ENCODE results near the gene FHDC1. TPM values are rescaled to one million over a fixed set of nuclear protein-coding genes. Genes with fewer than 3 reads are reported as not detected.

Gene FHDC1
- total RNA-seq, 1 donor from 2014 or later = 1.5 TPM

GRCh38 chr4:152921284-152921683, 14.8 kb upstream of the FHDC1 start:
- Mint-ChIP-seq H3K4me3 (ENCODE audit: unreplicated experiment) (no peak overlapping the region), H3K36me3 (ENCODE audit: low read depth, unreplicated experiment) (peaks cover 23% of the 10 kb centered on the region), H3K4me1 (ENCODE audit: low read depth, unreplicated experiment) (no peaks in the 10 kb centered on the region), H3K27ac (ENCODE audit: unreplicated experiment) (no peak overlapping the region), H3K27me3 (ENCODE audit: low read depth, unreplicated experiment) (no peaks in the 10 kb centered on the region), H3K9me3 (ENCODE audit: unreplicated experiment) (peaks cover 9% of the 10 kb centered on the region)
- FAIRE-seq (no peak), DNase-seq (ENCODE audit: low read depth) (no peak)
- H4K20me1 ChIP-seq (ENCODE audit: insufficient read depth, low read length) = no peaks in the 10 kb centered on the region
- H3K4me2 ChIP-seq (ENCODE audit: low read length) = no peak overlapping the region
- no peak overlapping the region for H3K27ac ChIP-seq (ENCODE audit: low read depth, low read length)
- H3K36me3 ChIP-seq (ENCODE audit: insufficient read depth, low read length) = peaks cover 2% of the 10 kb centered on the region
- H2AFZ ChIP-seq (ENCODE audit: low read depth, low read length) = no peak overlapping the region
- no peaks in the 10 kb centered on the region for H3K4me1 ChIP-seq (ENCODE audit: insufficient read depth, low read length)
- no peaks in the 10 kb centered on the region for H3K27me3 ChIP-seq (ENCODE audit: insufficient read depth, low read length)
- no peak overlapping the region for H3K4me3 ChIP-seq (ENCODE audit: insufficient read depth, low read depth, low read length)
- no peaks in the 10 kb centered on the region for H3K79me2 ChIP-seq (ENCODE audit: insufficient read depth, low read length)
- peaks cover 8% of the 10 kb centered on the region for H3K9me3 ChIP-seq (ENCODE audit: insufficient read depth, low read depth, low read length)
- TF ChIP-seq EZH2 (IDR thresholded peaks at IDR 0.05; ENCODE audit: insufficient read depth, low read length) = no peak
- no peak for TF ChIP-seq CTCF (IDR thresholded peaks at IDR 0.05; ENCODE audit: insufficient read depth, low read depth, low read length)
- no peak overlapping the region for H3K9ac ChIP-seq (ENCODE audit: low read length)

GRCh38 chr4:152925851-152926250, 10.3 kb upstream of the FHDC1 start:
- H3K4me1 Mint-ChIP-seq (ENCODE audit: low read depth, unreplicated experiment) = no peaks in the 10 kb centered on the region
- no peak overlapping the region for H3K9ac ChIP-seq (ENCODE audit: low read length)
- TF ChIP-seq EZH2 (IDR thresholded peaks at IDR 0.05; ENCODE audit: insufficient read depth, low read length) (no peak), CTCF (IDR thresholded peaks at IDR 0.05; ENCODE audit: insufficient read depth, low read depth, low read length) (no peak)
- no peaks in the 10 kb centered on the region for H3K79me2 ChIP-seq (ENCODE audit: insufficient read depth, low read length)
- no peak overlapping the region for H3K27ac Mint-ChIP-seq (ENCODE audit: unreplicated experiment)
- H2AFZ ChIP-seq (ENCODE audit: low read depth, low read length) = no peak overlapping the region
- FAIRE-seq (no peak), DNase-seq (ENCODE audit: low read depth) (no peak)
- no peak overlapping the region for H3K4me3 Mint-ChIP-seq (ENCODE audit: unreplicated experiment)
- no peak overlapping the region for H3K4me3 ChIP-seq (ENCODE audit: insufficient read depth, low read depth, low read length)
- no peaks in the 10 kb centered on the region for H3K27me3 ChIP-seq (ENCODE audit: insufficient read depth, low read length)
- H3K9me3 ChIP-seq (ENCODE audit: insufficient read depth, low read depth, low read length) = no peaks in the 10 kb centered on the region
- H3K4me2 ChIP-seq (ENCODE audit: low read length) = no peak overlapping the region
- H3K9me3 Mint-ChIP-seq (ENCODE audit: unreplicated experiment) = peaks cover 7% of the 10 kb centered on the region
- no peaks in the 10 kb centered on the region for H3K36me3 ChIP-seq (ENCODE audit: insufficient read depth, low read length)
- H4K20me1 ChIP-seq (ENCODE audit: insufficient read depth, low read length) = no peaks in the 10 kb centered on the region
- no peak overlapping the region for H3K27ac ChIP-seq (ENCODE audit: low read depth, low read length)
- H3K27me3 Mint-ChIP-seq (ENCODE audit: low read depth, unreplicated experiment) = peaks cover 4% of the 10 kb centered on the region
- no peaks in the 10 kb centered on the region for H3K4me1 ChIP-seq (ENCODE audit: insufficient read depth, low read length)
- H3K36me3 Mint-ChIP-seq (ENCODE audit: low read depth, unreplicated experiment) = peaks cover 11% of the 10 kb centered on the region

- Mint-ChIP-seq H3K36me3 (ENCODE audit: low read depth, unreplicated experiment) (peaks cover 7% of the 10 kb centered on the region), H3K9me3 (ENCODE audit: unreplicated experiment) (peaks cover 3% of the 10 kb centered on the region), H3K27ac (ENCODE audit: unreplicated experiment) (no peak overlapping the region), H3K27me3 (ENCODE audit: low read depth, unreplicated experiment) (peaks cover 5% of the 10 kb centered on the region), H3K4me1 (ENCODE audit: low read depth, unreplicated experiment) (no peaks in the 10 kb centered on the region), H3K4me3 (ENCODE audit: unreplicated experiment) (no peak overlapping the region)
- no peak overlapping the region for H2AFZ ChIP-seq (ENCODE audit: low read depth, low read length)
- no peak overlapping the region for H3K27ac ChIP-seq (ENCODE audit: low read depth, low read length)
- no peak overlapping the region for H3K4me3 ChIP-seq (ENCODE audit: insufficient read depth, low read depth, low read length)
- H3K4me1 ChIP-seq (ENCODE audit: insufficient read depth, low read length) = no peaks in the 10 kb centered on the region
- no peak overlapping the region for H3K4me2 ChIP-seq (ENCODE audit: low read length)
- H3K9ac ChIP-seq (ENCODE audit: low read length) = no peak overlapping the region
- no peaks in the 10 kb centered on the region for H3K36me3 ChIP-seq (ENCODE audit: insufficient read depth, low read length)
- DNase-seq (ENCODE audit: low read depth) (no peak), FAIRE-seq (no peak)
- no peaks in the 10 kb centered on the region for H3K27me3 ChIP-seq (ENCODE audit: insufficient read depth, low read length)
- no peaks in the 10 kb centered on the region for H3K79me2 ChIP-seq (ENCODE audit: insufficient read depth, low read length)
- H3K9me3 ChIP-seq (ENCODE audit: insufficient read depth, low read depth, low read length) = no peaks in the 10 kb centered on the region
- TF ChIP-seq CTCF (IDR thresholded peaks at IDR 0.05; ENCODE audit: insufficient read depth, low read depth, low read length) (no peak), EZH2 (IDR thresholded peaks at IDR 0.05; ENCODE audit: insufficient read depth, low read length) (no peak)
- no peaks in the 10 kb centered on the region for H4K20me1 ChIP-seq (ENCODE audit: insufficient read depth, low read length)
These were observed 9.2 kb upstream of the FHDC1 start for GRCh38 chr4:152926959-152927358.

Measured in astrocyte (in vitro differentiated cells and primary cell).